ENCODE measurements around the gene COG5.

Gene COG5

GRCh38 chr7:107169120-107170050 lies 394.3 kb downstream of the COG5 start:
- no peak for TF ChIP-seq CTCF (IDR thresholded peaks at IDR 0.05; ENCODE audit: low read depth, low read length)
- peak overlapping the region; percentile 86 for H3K4me3 ChIP-seq (ENCODE audit: low read depth, low read length)

GRCh38 chr7:107168233-107169119 lies 395.2 kb downstream of the COG5 start, which contains the start of gene HBP1:
TSS of gene HBP1 (plus strand) at chr7:107169003. CDS start at chr7:107179894, 10,891 bp downstream.
- peak within 1 kb of the TSS; percentile 86 for H3K4me3 ChIP-seq (ENCODE audit: low read depth, low read length)
- TF ChIP-seq CTCF (IDR thresholded peaks at IDR 0.05; ENCODE audit: low read depth, low read length) = no peak

DNA sequence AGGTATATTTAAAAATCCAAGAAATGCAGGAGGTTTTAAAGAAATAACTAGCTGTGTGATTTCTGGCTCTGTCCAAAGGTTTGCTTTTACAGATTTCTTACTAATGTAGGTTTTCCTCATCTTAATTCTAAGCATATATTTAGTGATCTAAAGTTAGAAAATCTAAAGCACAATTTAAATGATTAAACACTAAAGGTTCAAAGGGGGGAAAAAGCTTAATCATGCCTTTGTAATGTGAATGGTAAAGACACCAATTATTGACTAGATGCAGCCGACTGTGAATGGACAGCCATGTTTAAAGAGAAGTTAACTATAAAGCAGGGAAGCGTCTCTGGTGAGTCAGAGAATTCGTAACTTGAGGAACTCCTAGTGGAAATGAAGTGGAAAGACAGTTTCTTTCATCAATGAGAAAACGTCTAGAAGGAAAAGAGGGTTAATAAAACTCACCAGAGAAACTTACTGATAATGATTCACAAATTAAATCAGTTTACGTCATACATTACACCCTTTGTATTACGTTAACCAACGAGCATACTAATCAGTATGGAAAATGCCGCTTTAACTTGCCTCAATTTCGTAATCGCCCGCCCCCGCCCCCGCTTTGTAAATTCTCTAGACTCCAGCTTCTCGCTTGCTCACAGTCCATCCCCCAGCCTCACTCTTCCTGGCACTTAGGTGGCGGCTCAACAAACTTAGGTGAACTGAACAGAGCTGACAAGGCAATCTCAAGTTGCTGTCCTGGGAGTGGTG lies 396.1 kb downstream of the COG5 start:
- H3K4me3 ChIP-seq (ENCODE audit: low read depth, low read length) = peak overlapping the region; percentile 71
- peak; percentile 14; the same call in 1 of the 2 replicates for TF ChIP-seq CTCF (IDR thresholded peaks at IDR 0.05; ENCODE audit: low read depth, low read length)

- peak overlapping the region; percentile 71 for H3K4me3 ChIP-seq (ENCODE audit: low read depth, low read length)
Observed at GRCh38 chr7:107166736-107167426, 396.8 kb downstream of the COG5 start.

GRCh38 chr7:107165341-107165740 lies 398.4 kb downstream of the COG5 start:
- no peak for TF ChIP-seq CTCF (IDR thresholded peaks at IDR 0.05; ENCODE audit: low read depth, low read length)
- no peak overlapping the region for H3K4me3 ChIP-seq (ENCODE audit: low read depth, low read length)

More at GRCh38 chr7:107166736-107167426, 396.8 kb downstream of the COG5 start:
- no peak for TF ChIP-seq CTCF (IDR thresholded peaks at IDR 0.05; ENCODE audit: low read depth, low read length)

- H3K4me3 ChIP-seq (ENCODE audit: low read depth, low read length) = no peak overlapping the region
- TF ChIP-seq CTCF (IDR thresholded peaks at IDR 0.05; ENCODE audit: low read depth, low read length) = no peak
Observed at GRCh38 chr7:107164092-107164491, 399.6 kb downstream of the COG5 start.
